Fibroblast of pulmonary artery (primary cell): ENCODE data around the gene TNFSF4.
"Not testable (repeated sequence)": the region's sequence is repeated elsewhere in the genome, so short reads cannot be mapped to it uniquely, and the experiment has no call there.

ENCODE experiments used
- DNase-seq: peaks from one replicate; pipeline ENCODE4 v3.0.0-alpha.2; 2010; ENCODE audit warnings: low read depth
- H3K4me3 ChIP-seq: replicated peaks from 2 replicates; pipeline ENCODE4 v1.5.1; 2011; ENCODE audit warnings: low read depth, mild to moderate bottlenecking, control low read depth, low read length, moderate library complexity
- CTCF ChIP-seq: IDR thresholded peaks from 2 replicates; pipeline ENCODE4 v1.5.1; 2011; ENCODE audit warnings: mild to moderate bottlenecking, control low read depth, low read length, inconsistent platforms; ENCODE audit errors: missing control alignments

TNFSF4 gene

GRCh38 chr1:173164686-173165085, 42.4 kb downstream of the TNFSF4 start:
- H3K4me3 ChIP-seq = no peak overlapping the region
- TF ChIP-seq CTCF = no peak
- DNase-seq = no peak

- TF ChIP-seq CTCF = no peak
- no peak for DNase-seq
- no peak overlapping the region for H3K4me3 ChIP-seq
Observed at GRCh38 chr1:173164178-173164577, 43.0 kb downstream of the TNFSF4 start.

DNA sequence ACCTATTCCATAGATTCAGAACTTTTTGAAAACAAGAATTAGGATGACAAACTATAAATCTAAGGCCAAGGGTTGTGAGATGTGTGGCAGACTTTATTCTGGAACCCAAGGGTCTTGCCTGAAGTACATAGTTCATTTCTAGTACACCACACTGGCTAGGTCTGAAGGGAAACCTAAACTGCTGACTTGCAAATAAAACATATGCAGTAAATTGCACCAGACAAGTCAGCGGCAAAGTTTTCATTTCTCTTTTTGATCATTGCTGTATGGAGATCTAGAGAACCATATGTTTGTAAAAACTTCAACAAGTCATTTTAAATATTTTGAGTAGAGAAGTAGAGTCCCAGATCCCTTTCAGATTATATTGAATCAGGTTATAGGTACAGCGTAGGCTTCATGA, 43.9 kb downstream of the TNFSF4 start:
- no peak for TF ChIP-seq CTCF
- no peak for DNase-seq
- H3K4me3 ChIP-seq = no peak overlapping the region

DNA sequence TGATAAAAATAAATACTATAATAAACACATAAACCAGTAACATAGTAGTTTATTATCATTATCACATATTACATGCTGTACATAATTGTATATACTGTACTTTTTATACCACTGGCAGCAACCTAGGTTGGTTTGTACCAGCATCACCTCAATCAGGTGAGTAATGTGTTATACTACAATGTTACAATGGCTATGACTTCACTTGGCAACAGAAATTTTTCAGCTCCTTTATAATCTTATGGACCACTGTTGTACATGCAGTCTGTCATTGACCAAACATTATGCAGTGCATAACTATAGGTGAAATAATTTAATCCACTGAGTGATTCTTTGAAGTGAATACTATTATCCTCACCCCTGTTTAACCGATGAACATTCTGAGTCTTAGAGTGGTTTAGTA, 44.5 kb downstream of the TNFSF4 start:
- H3K4me3 ChIP-seq = no peak overlapping the region
- no peak for DNase-seq
- TF ChIP-seq CTCF = no peak

GRCh38 chr1:173161510-173162221, 45.5 kb downstream of the TNFSF4 start:
- TF ChIP-seq CTCF = no peak

GRCh38 chr1:173153964-173154363, 53.2 kb downstream of the TNFSF4 start:
- H3K4me3 ChIP-seq = not testable (repeated sequence)

More at GRCh38 chr1:173161510-173162221, 45.5 kb downstream of the TNFSF4 start:
- no peak overlapping the region for H3K4me3 ChIP-seq
- DNase-seq = peak; percentile 64

DNA sequence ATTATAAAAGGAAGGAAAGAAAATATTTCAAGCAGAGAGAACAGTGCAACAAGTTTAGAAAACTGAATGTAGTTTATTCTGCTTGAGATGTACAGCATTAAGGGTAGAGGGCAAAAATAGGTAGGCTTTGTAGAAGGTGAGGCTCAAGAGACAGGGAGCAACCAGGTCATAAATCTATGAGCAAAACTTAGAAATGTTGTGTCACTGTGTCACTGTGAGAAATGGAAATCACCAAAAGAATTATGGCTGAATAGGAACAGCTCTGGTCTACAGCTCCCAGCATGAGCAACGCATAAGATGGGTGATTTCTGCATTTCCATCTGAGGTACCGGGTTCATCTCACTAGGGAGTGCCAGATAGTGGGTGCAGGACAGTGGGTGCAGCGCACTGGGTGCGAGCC, 53.6 kb downstream of the TNFSF4 start:
- H3K4me3 ChIP-seq = no peak overlapping the region
- DNase-seq = no peak
- TF ChIP-seq CTCF = no peak

More at GRCh38 chr1:173153964-173154363, 53.2 kb downstream of the TNFSF4 start:
- DNase-seq = not testable (repeated sequence)
